Renal pelvis (tissue), 12 donors: Measurements from ENCODE around the gene CITED1. TPM values are rescaled to one million over a fixed set of nuclear protein-coding genes. Genes with fewer than 3 reads are reported as not detected.
"Not testable (repeated sequence)": the region's sequence is repeated elsewhere in the genome, so short reads cannot be mapped to it uniquely, and the experiment has no call there.

Experiments
- DNase-seq: peaks from one replicate; pipeline ENCODE4 v3.0.0-alpha.2; 2013
- long read RNA-seq, 16 experiments: transcript quantifications; one replicate each; lab custom pipeline, GENCODE V29; 2026
- polyA plus RNA-seq, 3 donors: library from polyadenylated mRNA; unstranded; fragments of 120-200 nt; gene quantifications; one replicate each; pipeline ENCODE4 v1.2.1, GENCODE V29; 2013; ENCODE audit not compliant: insufficient read length in 3 of 3

CITED1 gene
- 10 to 100 TPM in 2 of 3 donors, 1 to 10 TPM in 1; 4.2 to 17.3 (median 13.3) TPM for polyA plus RNA-seq
- long read RNA-seq, donor 1, partial matches to known transcripts = 0 of 9 reads
- long read RNA-seq, donor 1, other reads (novel, unspliced or antisense) = 0 of 9 reads
- long read RNA-seq, donor 2, transcript CITED1-207 (3 exons, 820 nt) = major isoform, 6 of 10 reads
- long read RNA-seq, donor 2, partial matches to known transcripts = 0 of 10 reads
- long read RNA-seq, donor 2, other reads (novel, unspliced or antisense) = 0 of 10 reads
- long read RNA-seq, donor 3, transcript CITED1-207 (3 exons, 820 nt) = major isoform, 6 of 13 reads
- long read RNA-seq, donor 3, partial matches to known transcripts = 0 of 13 reads
- long read RNA-seq, donor 3, other reads (novel, unspliced or antisense) = 0 of 13 reads
- long read RNA-seq, donor 4, partial matches to known transcripts = 0 of 10 reads
- long read RNA-seq, donor 4, other reads (novel, unspliced or antisense) = 0 of 10 reads
- long read RNA-seq, donor 5, partial matches to known transcripts = 0 of 6 reads
- long read RNA-seq, donor 5, other reads (novel, unspliced or antisense) = 0 of 6 reads
- long read RNA-seq, donor 6, partial matches to known transcripts = 0 of 4 reads
- long read RNA-seq, donor 6, other reads (novel, unspliced or antisense) = 0 of 4 reads
- long read RNA-seq, donor 7, transcript CITED1-207 (3 exons, 820 nt) = major isoform, 5 of 9 reads
- long read RNA-seq, donor 7, partial matches to known transcripts = 0 of 9 reads
- long read RNA-seq, donor 7, other reads (novel, unspliced or antisense) = 0 of 9 reads
- long read RNA-seq, donor 8, transcript CITED1-207 (3 exons, 820 nt) = major isoform, 7 of 13 reads
- long read RNA-seq, donor 8, partial matches to known transcripts = 0 of 13 reads
- long read RNA-seq, donor 8, other reads (novel, unspliced or antisense) = 0 of 13 reads
- long read RNA-seq, donor 9, partial matches to known transcripts = 0 of 8 reads
- long read RNA-seq, donor 9, other reads (novel, unspliced or antisense) = 0 of 8 reads
- long read RNA-seq, donor 10, transcript CITED1-207 (3 exons, 820 nt) = major isoform, 7 of 10 reads
- long read RNA-seq, donor 10, partial matches to known transcripts = 0 of 10 reads
- long read RNA-seq, donor 10, other reads (novel, unspliced or antisense) = 0 of 10 reads
- long read RNA-seq, donor 11, partial matches to known transcripts = 0 of 6 reads
- long read RNA-seq, donor 11, other reads (novel, unspliced or antisense) = 0 of 6 reads
- long read RNA-seq, donor 12, transcript CITED1-207 (3 exons, 820 nt) = major isoform, 10 of 16 reads
- long read RNA-seq, donor 12, partial matches to known transcripts = 0 of 16 reads
- long read RNA-seq, donor 12, other reads (novel, unspliced or antisense) = 0 of 16 reads
- long read RNA-seq, donor 13, partial matches to known transcripts = 6 of 7 reads
- long read RNA-seq, donor 13, other reads (novel, unspliced or antisense) = 0 of 7 reads
- long read RNA-seq, donor 14, transcript CITED1-207 (3 exons, 820 nt) = major isoform, 6 of 12 reads
- long read RNA-seq, donor 14, transcript CITED1-201 (3 exons, 1,231 nt) = major isoform, 6 of 12 reads
- long read RNA-seq, donor 14, partial matches to known transcripts = 0 of 12 reads
- long read RNA-seq, donor 14, other reads (novel, unspliced or antisense) = 0 of 12 reads
- long read RNA-seq, donor 15, transcript CITED1-207 (3 exons, 820 nt) = major isoform, 6 of 8 reads
- long read RNA-seq, donor 15, partial matches to known transcripts = 0 of 8 reads
- long read RNA-seq, donor 15, other reads (novel, unspliced or antisense) = 0 of 8 reads
- long read RNA-seq, donor 16, transcript CITED1-201 (3 exons, 1,231 nt) = major isoform, 6 of 12 reads
- long read RNA-seq, donor 16, partial matches to known transcripts = 0 of 12 reads
- long read RNA-seq, donor 16, other reads (novel, unspliced or antisense) = 0 of 12 reads

GRCh38 chrX:72305286-72306084 is at the start of gene CITED1:
Gene CITED1, minus strand, starts transcription at chrX:72305914. Its CDS starts 3,045 bp downstream, at chrX:72302869.
- DNase-seq = no peak

- DNase-seq = no peak
These were observed 47.1 kb upstream of the CITED1 start for GRCh38 chrX:72352786-72353185.

GRCh38 chrX:72351606-72352334 is 46.1 kb upstream of the CITED1 start:
- DNase-seq = no peak

GRCh38 chrX:72349190-72349589 is 43.5 kb upstream of the CITED1 start:
- DNase-seq = no peak

- DNase-seq = no peak
These were observed 42.7 kb upstream of the CITED1 start for GRCh38 chrX:72348247-72348979.

- no peak for DNase-seq
These were observed 41.7 kb upstream of the CITED1 start for GRCh38 chrX:72347366-72347765.

GRCh38 chrX:72346302-72346949 is 40.7 kb upstream of the CITED1 start:
- DNase-seq = no peak

GRCh38 chrX:72340626-72341025 is 34.9 kb upstream of the CITED1 start:
- DNase-seq = no peak

GRCh38 chrX:72340041-72340440 is 34.3 kb upstream of the CITED1 start:
- DNase-seq = no peak

GRCh38 chrX:72330131-72330530 is 24.4 kb upstream of the CITED1 start:
- DNase-seq = no peak

GRCh38 chrX:72326605-72327300 is 21.0 kb upstream of the CITED1 start:
- no peak for DNase-seq

GRCh38 chrX:72319651-72320050 is 13.9 kb upstream of the CITED1 start:
- not testable (repeated sequence) for DNase-seq

- no peak for DNase-seq
These were observed 11.4 kb upstream of the CITED1 start for GRCh38 chrX:72317139-72317538.

- no peak for DNase-seq
These were observed 10.8 kb upstream of the CITED1 start for GRCh38 chrX:72316408-72317110.

GRCh38 chrX:72314881-72315280 is 9.2 kb upstream of the CITED1 start:
- DNase-seq = no peak
